ENCODE measurements around the gene B3GALT5.
"Not testable (repeated sequence)": the region's sequence is repeated elsewhere in the genome, so short reads cannot be mapped to it uniquely, and the experiment has no call there.

The B3GALT5 gene

DNA sequence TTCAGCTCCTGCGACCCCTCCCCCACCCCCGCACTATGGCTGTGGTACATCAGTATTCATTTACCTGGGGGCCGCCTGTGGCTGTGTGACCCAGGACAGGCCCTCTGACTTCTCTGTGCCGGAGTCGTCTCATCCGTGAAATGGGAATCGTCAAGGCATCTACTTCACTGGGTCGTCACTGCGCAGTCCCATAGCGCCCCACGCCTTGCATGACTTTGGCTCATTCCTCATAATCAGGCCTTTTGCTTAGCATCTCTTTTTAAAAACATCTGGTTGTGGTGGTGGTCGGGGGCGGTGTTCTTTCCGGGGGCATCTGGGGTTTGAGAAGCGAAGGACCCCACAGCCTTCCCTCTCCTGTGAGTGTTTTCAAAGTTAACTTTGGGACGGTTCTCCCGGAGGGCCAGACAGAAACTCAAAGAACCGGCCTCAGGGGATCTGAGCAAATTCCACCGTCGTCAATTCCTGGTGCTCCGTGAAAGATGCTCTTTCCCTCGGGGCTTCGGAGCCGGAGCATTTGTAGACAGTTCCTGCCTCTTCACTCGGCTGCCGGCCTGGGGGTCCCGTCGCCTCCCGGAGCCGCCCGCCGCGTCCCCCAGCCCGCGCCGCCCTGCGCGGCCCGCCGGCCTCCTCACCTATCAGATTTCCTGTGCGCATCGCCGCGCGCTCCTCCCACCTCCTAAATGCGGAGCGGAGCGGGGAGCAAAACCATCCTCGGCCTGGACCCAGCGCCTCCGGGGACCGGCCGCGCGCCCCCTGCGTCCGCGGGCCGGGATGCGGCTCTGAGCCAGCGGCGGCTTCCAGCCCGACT, at the start of gene B3GALT5:
Gene B3GALT5, plus strand, starts transcription at position 708 of the 808 bp plus-strand sequence. CDS start 47,620 bp downstream, outside the sequence.
- peak; percentile 2 to 55 for DNase-seq

DNA sequence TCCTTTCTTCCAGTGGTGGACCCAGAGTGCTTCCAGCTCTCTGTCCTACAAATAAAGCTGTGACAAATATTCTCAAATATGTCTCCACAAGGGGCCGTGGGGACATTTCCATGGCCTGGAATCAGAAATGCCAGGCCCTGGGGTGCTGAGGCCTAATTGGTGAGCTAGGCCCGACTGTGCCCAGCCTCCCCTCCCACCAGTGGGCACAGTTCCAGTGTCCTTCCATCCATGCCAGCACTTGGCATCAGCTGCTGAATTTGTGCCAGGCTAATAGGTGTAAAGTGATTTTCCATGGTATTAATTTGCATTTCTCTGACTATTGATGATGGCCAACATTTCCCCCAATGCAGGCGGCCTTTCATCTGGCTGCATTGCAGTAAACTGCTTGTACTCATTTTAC, 48.5 kb upstream of the B3GALT5 start:
- no peak for DNase-seq

GRCh38 chr21:39567180-39567972, 45.4 kb upstream of the B3GALT5 start:
- no peak for DNase-seq

GRCh38 chr21:39568361-39568760, 44.4 kb upstream of the B3GALT5 start:
- peak in 1 of 2 experiments; percentile 35 for DNase-seq

DNA sequence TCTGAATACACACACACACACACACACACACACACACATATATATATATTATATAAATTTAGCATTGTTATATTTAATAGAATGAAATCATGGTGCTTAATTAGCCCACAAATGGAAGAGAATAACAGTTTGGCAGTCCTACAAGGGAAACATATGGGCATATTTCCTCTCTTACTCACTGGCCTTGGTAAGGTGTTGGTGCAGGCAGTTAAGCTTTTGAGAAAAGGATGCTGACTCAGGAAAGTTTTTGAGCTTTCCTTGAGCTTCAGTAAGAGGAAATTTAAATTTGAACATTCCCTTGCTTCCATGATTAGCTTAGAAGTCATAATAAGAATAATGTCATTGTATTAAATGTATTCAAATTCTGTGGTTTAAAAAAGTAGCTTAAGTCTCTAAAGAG, 37.0 kb upstream of the B3GALT5 start:
- no peak for DNase-seq

DNA sequence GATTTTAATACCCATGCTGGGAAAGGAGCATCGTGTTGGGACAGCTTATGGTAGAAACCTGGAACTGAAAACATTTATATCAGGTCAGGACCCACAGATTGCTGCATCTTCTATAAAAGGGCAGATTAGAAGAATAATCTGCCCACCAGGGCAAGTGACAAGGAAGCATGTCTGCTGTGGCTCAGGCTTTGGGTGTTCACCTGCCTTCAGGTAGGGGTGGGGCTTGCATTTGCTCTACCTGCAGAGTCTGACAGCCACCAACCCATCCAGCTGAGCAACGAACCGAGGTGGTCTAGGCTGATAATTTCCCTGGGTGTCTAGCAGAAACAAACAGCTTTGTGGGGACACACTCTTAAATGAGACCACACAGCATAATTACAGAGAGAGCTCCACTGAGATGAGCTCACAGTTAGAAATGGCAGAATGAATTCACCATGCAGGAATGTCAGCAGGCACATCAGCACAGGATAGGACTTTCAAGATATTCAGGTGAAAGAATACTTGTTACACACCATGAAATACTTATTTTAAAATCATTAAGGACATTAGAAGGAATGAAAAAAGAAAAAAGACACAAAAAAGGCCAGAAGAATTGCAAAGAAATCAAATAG, 36.1 kb upstream of the B3GALT5 start:
- DNase-seq, result no peak

DNA sequence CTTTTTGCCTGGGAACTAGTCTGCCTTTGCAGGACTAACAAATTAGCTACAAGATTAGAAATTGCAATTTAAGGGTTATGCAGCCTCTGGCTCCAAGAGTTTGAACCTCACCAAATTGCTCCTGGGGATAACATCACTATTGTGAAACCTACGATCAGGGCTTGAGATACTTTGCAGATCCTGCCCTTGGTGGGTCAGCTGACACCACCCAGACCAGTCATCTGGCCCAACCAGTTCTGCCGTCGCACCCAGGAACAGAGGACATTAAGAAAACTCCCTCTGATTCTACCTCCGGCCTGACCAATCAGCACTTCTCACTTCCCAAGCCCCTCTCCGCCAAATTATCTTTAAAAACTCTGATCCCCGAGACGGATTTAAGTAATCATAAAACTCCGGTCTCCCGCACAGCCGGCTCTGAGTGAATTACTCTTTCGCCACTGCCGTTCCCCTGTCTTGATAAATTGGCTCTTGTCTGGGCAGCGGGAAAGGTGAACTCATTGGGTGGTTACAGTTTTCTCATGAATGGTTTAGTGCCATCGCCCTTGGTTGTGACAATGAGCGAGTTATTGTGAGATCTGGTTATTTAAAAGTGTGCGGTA, 32.9 kb upstream of the B3GALT5 start:
- no peak for DNase-seq

- no peak for DNase-seq
Observed at GRCh38 chr21:39580744-39581143, 32.0 kb upstream of the B3GALT5 start.

- no peak for DNase-seq
Observed at GRCh38 chr21:39581414-39581813, 31.3 kb upstream of the B3GALT5 start.

DNA sequence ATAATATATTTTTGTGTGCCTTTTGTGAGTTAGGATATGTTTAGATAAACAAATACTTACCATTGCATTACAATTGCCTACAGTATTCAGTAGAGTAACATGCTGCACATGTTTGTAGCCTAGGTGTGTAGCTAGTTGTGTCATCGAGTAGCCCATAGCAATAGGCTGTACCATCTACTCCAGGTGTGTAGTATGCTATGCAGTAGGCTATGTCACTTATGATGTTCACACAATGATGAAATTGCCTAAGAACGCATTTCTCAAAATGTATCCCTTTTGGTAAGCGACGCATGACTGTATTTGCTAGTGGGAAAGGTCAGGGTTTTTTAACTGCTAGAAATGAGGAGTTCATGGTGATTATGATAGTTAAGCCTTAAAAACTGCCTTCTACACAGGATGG, 30.0 kb upstream of the B3GALT5 start:
- no peak for DNase-seq

- DNase-seq, result not testable (repeated sequence)
Observed at GRCh38 chr21:39583586-39583985, 29.2 kb upstream of the B3GALT5 start.

- no peak for DNase-seq
Observed at GRCh38 chr21:39587376-39587775, 25.4 kb upstream of the B3GALT5 start.

GRCh38 chr21:39588884-39589283, 23.9 kb upstream of the B3GALT5 start:
- DNase-seq, result no peak

- no peak for DNase-seq
Observed at GRCh38 chr21:39593522-39593921, 19.2 kb upstream of the B3GALT5 start.

DNA sequence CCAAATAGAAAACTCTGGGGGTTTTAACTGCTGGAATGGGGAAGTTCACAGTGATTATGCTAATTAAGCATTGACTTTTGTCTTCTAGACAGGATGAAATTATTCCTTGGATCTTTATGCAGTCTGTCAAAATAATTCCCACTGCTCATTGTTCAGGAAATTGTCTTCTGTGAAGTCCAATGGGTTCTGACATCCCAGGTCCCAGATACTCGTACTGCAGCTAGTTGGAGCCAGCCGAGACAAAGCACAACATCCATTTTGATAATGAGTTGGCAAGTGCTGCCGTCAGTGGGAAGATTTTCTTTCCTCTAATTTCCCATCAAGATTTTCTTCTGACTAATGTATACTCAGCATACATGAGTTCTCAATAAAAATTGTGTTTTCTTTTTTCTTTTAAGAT, 17.3 kb upstream of the B3GALT5 start:
- no peak for DNase-seq

- no peak for DNase-seq
Observed at GRCh38 chr21:39597595-39597994, 15.1 kb upstream of the B3GALT5 start.

DNA sequence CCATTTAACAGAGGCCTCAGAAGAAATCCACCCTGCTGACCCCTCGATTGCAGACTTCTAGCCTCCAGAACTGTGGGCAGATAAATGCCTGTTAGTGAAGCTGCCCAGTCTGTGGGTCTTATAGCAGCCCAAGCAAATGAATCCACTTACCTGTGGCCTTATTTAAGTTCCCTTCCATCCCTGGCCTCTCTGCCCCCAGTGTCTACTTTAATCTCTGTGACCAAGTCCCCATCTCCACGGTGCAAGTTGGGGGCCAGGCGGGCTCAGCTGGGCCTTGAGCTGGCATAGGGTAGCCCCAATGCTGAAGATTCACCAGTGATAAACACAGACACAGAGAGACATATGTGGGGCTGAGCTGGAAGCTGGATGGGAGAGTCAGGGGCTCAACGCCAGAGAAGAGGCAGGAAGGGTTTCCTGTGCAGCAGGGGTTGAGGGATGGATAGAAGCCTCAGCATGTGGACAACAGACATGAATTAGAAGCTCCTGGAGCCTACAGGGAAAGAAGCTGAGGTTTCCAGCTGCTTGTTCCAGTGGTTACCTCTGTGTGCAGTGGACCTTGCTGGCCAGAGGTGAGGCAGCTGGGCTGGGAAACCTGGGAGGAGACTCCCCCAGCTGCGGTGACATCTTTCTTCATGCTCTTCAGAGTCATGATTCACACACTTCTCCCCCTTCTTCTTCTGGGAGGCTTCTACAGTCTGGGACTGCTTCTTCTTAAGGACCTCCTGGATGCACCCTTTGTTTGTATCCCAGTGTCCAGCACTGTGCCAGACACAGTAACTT, 13.4 kb upstream of the B3GALT5 start:
- DNase-seq, result no peak

GRCh38 chr21:39601187-39601928, 11.4 kb upstream of the B3GALT5 start:
- no peak for DNase-seq

DNA sequence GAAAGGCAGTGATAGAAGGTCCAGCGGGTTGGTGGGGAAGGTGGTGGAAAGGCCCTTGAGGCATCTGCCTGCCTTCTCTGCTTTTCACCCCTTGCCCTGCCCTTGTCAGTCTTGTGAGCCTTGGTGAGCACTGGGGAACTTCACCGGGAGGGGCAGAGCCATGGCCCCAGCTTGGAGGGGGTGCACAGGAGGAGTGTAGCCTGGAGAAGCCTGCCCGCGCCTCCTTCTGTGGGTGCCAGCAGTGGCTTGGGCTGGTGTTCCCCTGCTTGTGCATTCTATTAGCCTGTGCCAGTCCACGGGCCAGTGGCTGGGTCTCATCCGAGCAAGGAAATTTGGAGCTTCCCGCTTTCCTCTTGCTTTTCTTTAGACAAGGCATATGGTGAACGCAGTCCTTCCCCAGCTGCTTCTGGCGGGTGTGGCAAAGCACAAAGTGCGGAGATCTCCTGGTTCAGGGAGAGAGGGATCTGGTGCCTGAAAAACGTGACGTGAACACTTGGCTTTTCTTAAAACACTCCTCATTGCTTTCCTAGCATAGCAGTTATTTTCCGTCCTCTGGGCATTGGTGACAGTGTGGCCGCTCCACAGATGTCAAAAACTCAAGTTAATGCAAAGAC, 10.6 kb upstream of the B3GALT5 start:
- no peak for DNase-seq

GRCh38 chr21:39602793-39603192, 9.9 kb upstream of the B3GALT5 start:
- no peak for DNase-seq

- DNase-seq, result no peak
Observed at GRCh38 chr21:39604951-39605350, 7.8 kb upstream of the B3GALT5 start.

Data from NCI-H524 (cell line).